Sciatic nerve (tissue), 1 donor: Measurements from ENCODE around the gene MGARP. TPM values are rescaled to one million over a fixed set of nuclear protein-coding genes. Genes with fewer than 3 reads are reported as not detected.

Experiments used
- total RNA-seq: library from RNA; stranded (reverse); fragmentation: NEBNext Ultra II Directional; extraction: Animal tissue kit (Norgen Biotek cat#: 25700); gene quantifications from one replicate; pipeline ENCODE4 v1.2.1, GENCODE V29; 2021
- donor health status: DM: no; HTN: no; CAD: no.

MGARP gene
- total RNA-seq, 1 donor from 2014 or later = 1.4 TPM

Other genes with a start within 250 kb of the MGARP start
- 81.0 TPM for gene ELF2, start 103.0 kb downstream of the MGARP start, total RNA-seq
- gene NAA15, start 21.3 kb upstream of the MGARP start, total RNA-seq = 41.9 TPM
- 36.5 TPM for gene NDUFC1, start 22.3 kb upstream of the MGARP start, total RNA-seq
- gene RAB33B, start 173.9 kb upstream of the MGARP start, total RNA-seq = 13.8 TPM